ENCODE data around the gene STAT5A. TPM values are rescaled to one million over a fixed set of nuclear protein-coding genes. Genes with fewer than 3 reads are reported as not detected.

Gene STAT5A
- polyA plus RNA-seq, 1 of the 3 experiments (the other 2 are of a cell fraction) = 2.3 TPM

GRCh38 chr17:42303694-42304093 lies 15.4 kb downstream of the STAT5A start:
- CTCF ChIA-PET = interaction anchor here (1.0 to 2.2 kb wide), 4 partner anchors 9 to 102 kb away, joined by 3 to 7 read pairs (median 5); no protein-coding TSS in a partner anchor
- POLR2A ChIA-PET = no interaction called here
- no peak overlapping the region for H3K27ac ChIP-seq (ENCODE audit: low read depth in 2 of 2, low read length in 1 of 2)
- no peaks in the 10 kb centered on the region for H3K79me2 ChIP-seq (ENCODE audit: insufficient read depth)
- no peaks in the 10 kb centered on the region for H3K9me2 ChIP-seq
- no peaks in the 10 kb centered on the region for H3K9me3 ChIP-seq
- DNase-seq = no peak
- H3K27me3 ChIP-seq (ENCODE audit: insufficient read depth) = no peaks in the 10 kb centered on the region
- no peak overlapping the region for H3K4me2 ChIP-seq
- TF ChIP-seq FOXM1 (IDR thresholded peaks at IDR 0.05; ENCODE audit: low read depth) (no peak), YY1 (IDR thresholded peaks at IDR 0.05; ENCODE audit: low read depth) (no peak), EP300 (IDR thresholded peaks at IDR 0.05; ENCODE audit: borderline replicate concordance in 1 of 2, low read depth in 1 of 2, low read length in 1 of 2) (no peak), MXI1 (IDR thresholded peaks at IDR 0.05; ENCODE audit: low read depth, low read length) (no peak), NFIC (IDR thresholded peaks at IDR 0.05; ENCODE audit: borderline replicate concordance) (no peak), USF1 (IDR thresholded peaks at IDR 0.05; ENCODE audit: borderline replicate concordance, low read depth) (no peak)
- WGBS (ENCODE audit: low lambda C conversion rate) = 88% methylated on average over 3 of the region's 3 CpGs
- H2AFZ ChIP-seq (ENCODE audit: low read depth) = no peak overlapping the region
- H3K9ac ChIP-seq = no peak overlapping the region
- H3K4me3 ChIP-seq (ENCODE audit: low read depth in 2 of 2, low read length in 1 of 2) = no peak overlapping the region
- H3K36me3 ChIP-seq (replicated peaks in 1 of 2; ENCODE audit: control insufficient read depth in 1 of 2, insufficient read depth in 2 of 2, low read length in 1 of 2) = no peaks in the 10 kb centered on the region
- H3F3A ChIP-seq (replicated peaks; ENCODE audit: insufficient read depth) = no peaks in the 10 kb centered on the region
- H4K20me1 ChIP-seq (ENCODE audit: insufficient read depth) = no peaks in the 10 kb centered on the region
- H3K4me1 ChIP-seq (ENCODE audit: control insufficient read depth in 1 of 2, insufficient read depth in 2 of 2, low read depth in 1 of 2, low read length in 1 of 2) = no peaks in the 10 kb centered on the region

- Histone ChIP-seq H3K4me1 (ENCODE audit: control insufficient read depth in 1 of 2, insufficient read depth in 2 of 2, low read depth in 1 of 2, low read length in 1 of 2) (no peaks in the 10 kb centered on the region), H3K4me2 (no peak overlapping the region), H3K27me3 (ENCODE audit: insufficient read depth) (no peaks in the 10 kb centered on the region), H3K27ac (ENCODE audit: low read depth in 2 of 2, low read length in 1 of 2) (no peak overlapping the region), H3K79me2 (ENCODE audit: insufficient read depth) (no peaks in the 10 kb centered on the region), H3K9ac (no peak overlapping the region), H3K36me3 (replicated peaks in 1 of 2; ENCODE audit: control insufficient read depth in 1 of 2, insufficient read depth in 2 of 2, low read length in 1 of 2) (no peaks in the 10 kb centered on the region), H4K20me1 (ENCODE audit: insufficient read depth) (no peaks in the 10 kb centered on the region), H3K4me3 (ENCODE audit: low read depth in 2 of 2, low read length in 1 of 2) (no peak overlapping the region), H2AFZ (ENCODE audit: low read depth) (no peak overlapping the region), H3K9me3 (no peaks in the 10 kb centered on the region), H3K9me2 (no peaks in the 10 kb centered on the region), H3F3A (replicated peaks; ENCODE audit: insufficient read depth) (no peaks in the 10 kb centered on the region)
- WGBS (ENCODE audit: low lambda C conversion rate) = 89% methylated on average over 10 of the region's 16 CpGs
- POLR2A ChIA-PET = no interaction called here
- no peak for DNase-seq
- CTCF ChIA-PET = interaction anchor here (0.7 to 1.7 kb wide), 3 partner anchors 8 to 102 kb away, joined by 4 to 5 read pairs (median 5); no protein-coding TSS in a partner anchor
- no peak for TF ChIP-seq CTCF (IDR thresholded peaks at IDR 0.05)
- no peak for TF ChIP-seq RFX5 (IDR thresholded peaks at IDR 0.05; ENCODE audit: low read length)
- TF ChIP-seq PBX3 (IDR thresholded peaks at IDR 0.05) = no peak
- TF ChIP-seq REST (IDR thresholded peaks at IDR 0.05; ENCODE audit: low read depth, low read length) = no peak
- no peak for TF ChIP-seq RAD21 (IDR thresholded peaks at IDR 0.05; ENCODE audit: low read length)
- no peak for TF ChIP-seq GATA2 (CRISPR knock-in tag; IDR thresholded peaks at IDR 0.05)
- TF ChIP-seq MAX (IDR thresholded peaks at IDR 0.05; ENCODE audit: low read depth) = no peak
- no peak for TF ChIP-seq NFIC (IDR thresholded peaks at IDR 0.05; ENCODE audit: borderline replicate concordance)
- TF ChIP-seq TEAD4 (IDR thresholded peaks at IDR 0.05; ENCODE audit: borderline replicate concordance, insufficient read depth) = no peak
- no peak for TF ChIP-seq RXRA (IDR thresholded peaks at IDR 0.05; ENCODE audit: borderline replicate concordance, low read depth)
These were observed 16.1 kb downstream of the STAT5A start for GRCh38 chr17:42304187-42305030.
